Kidney (tissue), 14 donors: ENCODE data around the gene ASPN. TPM values are rescaled to one million over a fixed set of nuclear protein-coding genes. Genes with fewer than 3 reads are reported as not detected.
A peak's percentile ranks its signal among the peaks of the same experiment; 100 is the strongest.

Experiments
- DNase-seq, 5 donors: peaks; one replicate each; pipeline ENCODE4 v3.0.0-alpha.2; 2013 to 2020
- FAIRE-seq: peaks from 2 replicates; lab custom pipeline; 2012; peaks lifted over from hg19 to GRCh38; lab: Jason Lieb, UNC
- H3K27ac ChIP-seq, 2 donors: one replicate each; pipeline ENCODE4 v1.7.0; 2013; ENCODE audit warnings: low read depth in 2 of 2, low read length in 2 of 2, inconsistent platforms in 1 of 2
- H3K27me3 ChIP-seq: one replicate; pipeline ENCODE4 v1.7.1; 2013; ENCODE audit warnings: low read length, inconsistent platforms; ENCODE audit not compliant: control insufficient read depth, insufficient read depth
- H3K36me3 ChIP-seq, 3 donors: one replicate each; pipeline versions ENCODE4 v1.7.0 to v1.7.1; 2013; ENCODE audit warnings: low read length in 3 of 3, control low read depth in 1 of 3, inconsistent platforms in 1 of 3; ENCODE audit not compliant: insufficient read depth in 3 of 3, control insufficient read depth in 2 of 3
- H3K4me1 ChIP-seq, 3 donors: one replicate each; pipeline versions ENCODE4 v1.7.0 to v1.7.1; 2013; ENCODE audit warnings: low read length in 3 of 3, inconsistent platforms in 1 of 3, low read depth in 1 of 3; ENCODE audit not compliant: control insufficient read depth in 2 of 3, insufficient read depth in 2 of 3
- H3K4me3 ChIP-seq, 3 donors: one replicate each; pipeline versions ENCODE4 v1.7.0 to v1.8.1; 2013; ENCODE audit warnings: low read length in 3 of 3, control low read depth in 1 of 3, inconsistent platforms in 1 of 3
- H3K9ac ChIP-seq, 3 donors: one replicate each; pipeline versions ENCODE4 v1.7.0 to v1.7.1; 2013; ENCODE audit warnings: low read length in 3 of 3, control low read depth in 1 of 3, inconsistent platforms in 1 of 3
- H3K9me3 ChIP-seq, 3 donors: one replicate each; pipeline versions ENCODE4 v1.7.0 to v1.7.1; 2013; ENCODE audit warnings: low read length in 3 of 3, control low read depth in 1 of 3, inconsistent platforms in 1 of 3; ENCODE audit not compliant: control insufficient read depth in 2 of 3, insufficient read depth in 1 of 3
- intact Hi-C: fragments of 100-400 bp; cut with DNase I; formaldehyde crosslinking; loops from one replicate; pipeline ENCODE4 v1.11.1; 2022
- polyA plus RNA-seq: library from polyadenylated mRNA; stranded (reverse); fragments of 350-450 nt; fragmentation: Illumina TruSeq; extraction: RNeasy Lipid Tissue Mini Kit (QIAGEN cat#74804); gene quantifications from one replicate; pipeline ENCODE4 v1.2.3, GENCODE V29; 2014; ENCODE audit warnings: low read depth, low replicate concordance; ENCODE audit not compliant: insufficient read depth
- total RNA-seq: library from RNA; stranded (reverse); fragmentation: NEBNext Ultra II Directional; extraction: Animal tissue kit (Norgen Biotek cat#: 25700); gene quantifications from one replicate; pipeline ENCODE4 v1.2.1, GENCODE V29; 2021
- TF ChIP-seq, protein P1 (sequence below): IDR thresholded peaks from 3 replicates; pipeline ENCODE4 v1.5.1; 2012; ENCODE audit warnings: mild to moderate bottlenecking, moderate library complexity, borderline replicate concordance; ENCODE audit not compliant: insufficient read depth; ENCODE audit errors: extremely low read depth
- donor health status: control.
- donor health status: control.
- donor health status: control.
- donor health status: control.
- donor health status: control.
- donor health status: DM: yes; HTN: yes; CAD: no.
- donor health status: Normal renal cell carcinoma (clear cell type).

ASPN gene
- total and polyA plus RNA-seq, 2 donors from 2014 or later: 1.5 to 3.2 TPM

DNA sequence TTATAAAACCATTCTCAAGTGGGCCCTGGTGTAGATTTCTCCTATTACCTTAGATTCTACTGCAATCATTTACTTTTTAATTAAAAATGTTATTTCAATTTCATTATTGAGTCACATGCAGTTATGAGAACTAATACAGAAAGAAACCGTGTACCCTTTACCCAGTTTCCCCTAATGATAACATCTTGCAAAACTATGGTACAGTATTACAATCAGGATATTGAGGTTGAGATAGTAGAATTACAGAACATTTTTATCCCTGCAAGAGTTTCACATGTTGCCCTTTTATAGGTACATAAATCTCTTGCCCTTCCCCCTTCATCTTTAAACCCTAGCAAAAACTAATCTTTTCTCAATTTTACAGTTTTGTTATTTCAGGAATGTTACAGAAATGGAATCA is 47.0 kb downstream of the ASPN start:
- no peak for DNase-seq
- Histone ChIP-seq H3K36me3 (no peaks in the 10 kb centered on the region), H3K4me1 (no peaks in the 10 kb centered on the region), H3K4me3 (no peak overlapping the region), H3K9me3 (no peaks in the 10 kb centered on the region), H3K27me3 (no peaks in the 10 kb centered on the region), H3K9ac (no peak overlapping the region), H3K27ac (no peak overlapping the region)
- TF ChIP-seq, protein P1, sequence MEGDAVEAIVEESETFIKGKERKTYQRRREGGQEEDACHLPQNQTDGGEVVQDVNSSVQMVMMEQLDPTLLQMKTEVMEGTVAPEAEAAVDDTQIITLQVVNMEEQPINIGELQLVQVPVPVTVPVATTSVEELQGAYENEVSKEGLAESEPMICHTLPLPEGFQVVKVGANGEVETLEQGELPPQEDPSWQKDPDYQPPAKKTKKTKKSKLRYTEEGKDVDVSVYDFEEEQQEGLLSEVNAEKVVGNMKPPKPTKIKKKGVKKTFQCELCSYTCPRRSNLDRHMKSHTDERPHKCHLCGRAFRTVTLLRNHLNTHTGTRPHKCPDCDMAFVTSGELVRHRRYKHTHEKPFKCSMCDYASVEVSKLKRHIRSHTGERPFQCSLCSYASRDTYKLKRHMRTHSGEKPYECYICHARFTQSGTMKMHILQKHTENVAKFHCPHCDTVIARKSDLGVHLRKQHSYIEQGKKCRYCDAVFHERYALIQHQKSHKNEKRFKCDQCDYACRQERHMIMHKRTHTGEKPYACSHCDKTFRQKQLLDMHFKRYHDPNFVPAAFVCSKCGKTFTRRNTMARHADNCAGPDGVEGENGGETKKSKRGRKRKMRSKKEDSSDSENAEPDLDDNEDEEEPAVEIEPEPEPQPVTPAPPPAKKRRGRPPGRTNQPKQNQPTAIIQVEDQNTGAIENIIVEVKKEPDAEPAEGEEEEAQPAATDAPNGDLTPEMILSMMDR: no peak
- no peak for FAIRE-seq
- intact Hi-C loops: no loop called here

DNA sequence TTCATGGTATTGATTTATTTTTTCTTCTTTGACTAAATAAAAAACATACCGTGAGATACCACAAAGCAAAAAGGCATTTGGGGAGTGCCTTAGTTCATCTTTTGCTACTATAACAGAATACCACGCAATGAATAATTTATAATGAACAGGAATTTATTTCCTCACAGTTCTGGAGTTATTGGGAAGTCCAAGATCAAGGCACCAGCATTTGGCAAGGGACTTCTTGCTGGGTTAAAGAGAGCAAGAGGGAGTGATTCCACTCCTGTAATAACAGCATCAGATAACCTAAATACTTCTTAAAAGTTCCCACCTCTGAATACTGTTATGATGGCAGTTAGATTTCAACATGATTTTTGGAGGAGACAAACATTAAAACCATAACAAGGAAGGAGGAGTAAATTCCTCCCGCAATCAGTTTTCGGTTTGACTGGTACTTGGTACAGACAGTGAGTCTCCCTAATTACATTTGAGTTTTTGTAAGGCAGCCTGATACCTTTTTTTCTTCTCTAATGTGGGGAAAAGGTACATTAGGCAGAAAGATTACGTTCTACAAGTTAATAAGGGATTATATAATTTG is 49.2 kb downstream of the ASPN start:
- Histone ChIP-seq H3K9ac (no peak overlapping the region), H3K27ac (no peak overlapping the region), H3K27me3 (no peaks in the 10 kb centered on the region), H3K36me3 (no peaks in the 10 kb centered on the region), H3K9me3 (no peaks in the 10 kb centered on the region), H3K4me1 (no peaks in the 10 kb centered on the region), H3K4me3 (no peak overlapping the region)
- FAIRE-seq: no peak
- TF ChIP-seq, protein P1: no peak
- DNase-seq: no peak
- intact Hi-C loops: no loop called here

GRCh38 chr9:92432350-92432749 is 50.0 kb downstream of the ASPN start:
- H3K4me3 ChIP-seq: no peak overlapping the region
- peak in 2 of 5 donors; percentile 16 to 80 for DNase-seq
- intact Hi-C loops: no loop called here

More at GRCh38 chr9:92432350-92432749, 50.0 kb downstream of the ASPN start:
- H3K27ac ChIP-seq: no peak overlapping the region
- TF ChIP-seq, protein P1: no peak
- H3K27me3 ChIP-seq: no peaks in the 10 kb centered on the region
- no peak overlapping the region for H3K9ac ChIP-seq
- no peaks in the 10 kb centered on the region for H3K4me1 ChIP-seq
- FAIRE-seq: no peak
- no peaks in the 10 kb centered on the region for H3K9me3 ChIP-seq
- no peaks in the 10 kb centered on the region for H3K36me3 ChIP-seq
